Mesendoderm (in vitro differentiated cells): ENCODE data around the gene TMEM115.
"Not testable (repeated sequence)": the region's sequence is repeated elsewhere in the genome, so short reads cannot be mapped to it uniquely, and the experiment has no call there.

Experiments
- DNase-seq: peaks from one replicate; pipeline ENCODE4 v3.0.0; 2013
- H2AK5ac ChIP-seq: 2 replicates; pipeline ENCODE4 v1.6.1; 2013; ENCODE audit warnings: low read length, inconsistent platforms
- H2BK120ac ChIP-seq: 2 replicates; pipeline ENCODE4 v1.6.1; 2013; ENCODE audit warnings: low read depth, mild to moderate bottlenecking, low read length, moderate library complexity, mixed read lengths
- H2BK15ac ChIP-seq: replicated peaks from 2 replicates; pipeline ENCODE4 v1.6.1; 2013; ENCODE audit warnings: low read depth, mild to moderate bottlenecking, moderate library complexity
- H2BK5ac ChIP-seq: 2 replicates; pipeline ENCODE4 v1.6.1; 2013; ENCODE audit warnings: low read length, inconsistent platforms
- H3K18ac ChIP-seq: 2 replicates; pipeline ENCODE4 v1.6.1; 2013; ENCODE audit warnings: mild to moderate bottlenecking, low read length, mixed read lengths
- H3K23ac ChIP-seq: one replicate; pipeline ENCODE4 v1.6.1; 2013; ENCODE audit warnings: low read length
- H3K27ac ChIP-seq: 2 replicates; pipeline ENCODE4 v1.5.1; 2013; ENCODE audit warnings: low read depth, mild to moderate bottlenecking, inconsistent platforms, low read length, moderate library complexity
- H3K27me3 ChIP-seq: 2 replicates; pipeline ENCODE4 v1.6.1; 2013; ENCODE audit warnings: low read length, control low read depth, mild to moderate bottlenecking, inconsistent platforms; ENCODE audit not compliant: insufficient read depth, poor library complexity
- H3K36me3 ChIP-seq: 2 replicates; pipeline ENCODE4 v1.6.1; 2013; ENCODE audit warnings: low read length, inconsistent platforms; ENCODE audit not compliant: control insufficient read depth, insufficient read depth
- H3K4ac ChIP-seq: one replicate; pipeline ENCODE4 v1.6.1; 2013; ENCODE audit warnings: low read depth, mild to moderate bottlenecking, low read length, moderate library complexity
- H3K4me1 ChIP-seq: 2 replicates; pipeline ENCODE4 v1.6.1; 2013; ENCODE audit warnings: low read depth, low read length, inconsistent platforms; ENCODE audit not compliant: control insufficient read depth
- H3K4me2 ChIP-seq: 2 replicates; pipeline ENCODE4 v1.6.1; 2013; ENCODE audit warnings: low read length
- H3K4me3 ChIP-seq: 2 replicates; pipeline ENCODE4 v1.5.1; 2013; ENCODE audit warnings: mild to moderate bottlenecking, low read length
- H3K56ac ChIP-seq: one replicate; pipeline ENCODE4 v1.6.1; 2013; ENCODE audit warnings: low read length
- H3K79me1 ChIP-seq: 2 replicates; pipeline ENCODE4 v1.6.1; 2013; ENCODE audit warnings: low read length, inconsistent platforms
- H3K79me2 ChIP-seq: 2 replicates; pipeline ENCODE4 v1.6.1; 2013; ENCODE audit warnings: mild to moderate bottlenecking, low read length; ENCODE audit not compliant: control insufficient read depth, insufficient read depth
- H3K9ac ChIP-seq: 2 replicates; pipeline ENCODE4 v1.6.1; 2013; ENCODE audit warnings: low read length, inconsistent platforms
- H4K5ac ChIP-seq: one replicate; pipeline ENCODE4 v1.6.1; 2013; ENCODE audit warnings: low read length
- H4K8ac ChIP-seq: one replicate; pipeline ENCODE4 v1.6.1; 2013; ENCODE audit warnings: low read depth, mild to moderate bottlenecking, control low read depth, low read length, moderate library complexity
- WGBS: extraction: QIAGEN DNeasy Blood & Tissue Kit; methylation state at CpG from one replicate; pipeline ENCODE4 v1.1.7; 2013; ENCODE audit warnings: low lambda C conversion rate, missing lambda C conversion rate; ENCODE audit not compliant: insufficient coverage; ENCODE audit errors: extremely low coverage; 5-methylcytosine and 5-hydroxymethylcytosine counted together

The TMEM115 gene

GRCh38 chr3:50314816-50315215, 44.5 kb downstream of the TMEM115 start:
- no CpG with 5 or more reads among the region's 4 CpGs for WGBS
- peak overlapping the region; percentile 87 for H2BK5ac ChIP-seq
- H3K4me1 ChIP-seq: peaks cover 9% of the 10 kb centered on the region
- no peak overlapping the region for H3K23ac ChIP-seq
- no peaks in the 10 kb centered on the region for H3K27me3 ChIP-seq
- peaks cover 16% of the 10 kb centered on the region for H3K79me2 ChIP-seq
- no peak overlapping the region for H4K8ac ChIP-seq
- no peak overlapping the region for H3K4ac ChIP-seq
- H4K5ac ChIP-seq: no peak overlapping the region
- no peak overlapping the region for H3K4me3 ChIP-seq
- peaks cover 19% of the 10 kb centered on the region for H3K79me1 ChIP-seq
- no peak overlapping the region for H3K18ac ChIP-seq
- H2BK15ac ChIP-seq: no peak overlapping the region
- no peak for DNase-seq
- no peak overlapping the region for H2BK120ac ChIP-seq
- H3K27ac ChIP-seq: peak overlapping the region; percentile 51
- peaks cover 10% of the 10 kb centered on the region for H3K36me3 ChIP-seq
- no peak overlapping the region for H2AK5ac ChIP-seq
- H3K4me2 ChIP-seq: no peak overlapping the region
- H3K9ac ChIP-seq: no peak overlapping the region
- peak overlapping the region; percentile 78 for H3K56ac ChIP-seq

- no CpG with 5 or more reads among the region's 3 CpGs for WGBS
- peak; percentile 23 for DNase-seq
- peak overlapping the region; percentile 78 for H3K56ac ChIP-seq
- peak overlapping the region; percentile 87 for H2BK5ac ChIP-seq
- H3K4me1 ChIP-seq: peaks cover 9% of the 10 kb centered on the region
- peak overlapping the region; percentile 22 for H3K9ac ChIP-seq
- peaks cover 6% of the 10 kb centered on the region for H3K36me3 ChIP-seq
- H3K27me3 ChIP-seq: no peaks in the 10 kb centered on the region
- no peak overlapping the region for H4K5ac ChIP-seq
- H3K4ac ChIP-seq: peak overlapping the region; percentile 2
- H3K4me3 ChIP-seq: no peak overlapping the region
- peaks cover 15% of the 10 kb centered on the region for H3K79me1 ChIP-seq
- no peak overlapping the region for H3K23ac ChIP-seq
- H3K27ac ChIP-seq: peak overlapping the region; percentile 51
- H3K18ac ChIP-seq: no peak overlapping the region
- peaks cover 12% of the 10 kb centered on the region for H3K79me2 ChIP-seq
- H4K8ac ChIP-seq: no peak overlapping the region
- H2BK120ac ChIP-seq: no peak overlapping the region
- peak overlapping the region; percentile 7 for H3K4me2 ChIP-seq
- peak overlapping the region; percentile 15 for H2AK5ac ChIP-seq
- no peak overlapping the region for H2BK15ac ChIP-seq
Observed at GRCh38 chr3:50314342-50314741, 45.0 kb downstream of the TMEM115 start.

GRCh38 chr3:50312041-50312440, 47.3 kb downstream of the TMEM115 start:
- no CpG with 5 or more reads among the region's 32 CpGs for WGBS
- not testable (repeated sequence) for H3K27ac ChIP-seq

More at GRCh38 chr3:50312041-50312440, 47.3 kb downstream of the TMEM115 start:
- H3K27me3 ChIP-seq, H2BK120ac ChIP-seq, H2AK5ac ChIP-seq, H3K4ac ChIP-seq, H2BK5ac ChIP-seq, H3K56ac ChIP-seq, H3K79me2 ChIP-seq, H4K8ac ChIP-seq, H3K36me3 ChIP-seq, H3K4me3 ChIP-seq, H3K79me1 ChIP-seq, H3K9ac ChIP-seq, H3K18ac ChIP-seq, H3K4me1 ChIP-seq, DNase-seq, H4K5ac ChIP-seq, H3K4me2 ChIP-seq, H2BK15ac ChIP-seq, H3K23ac ChIP-seq: not testable (repeated sequence)
